Ishikawa (cell line): ENCODE data around the gene TIMM44.

Experiments
- REST ChIP-seq: IDR thresholded peaks from 2 replicates; pipeline ENCODE4 v1.6.1; 2012; ENCODE audit warnings: low read depth, mild to moderate bottlenecking
- YY1 ChIP-seq: IDR thresholded peaks from 2 replicates; pipeline ENCODE4 v1.6.1; 2012; ENCODE audit warnings: low read depth

GRCh38 chr19:7924241-7924640 is 19.2 kb downstream of the TIMM44 start:
- no peak for TF ChIP-seq REST
- TF ChIP-seq YY1: no peak
